Pons (tissue), 1 donor: Measurements from ENCODE around the gene HTRA2.

Experiments
- DNase-seq: peaks from one replicate; pipeline ENCODE4 v3.0.0-alpha.2; 2016; ENCODE audit warnings: low spot score

HTRA2 gene

GRCh38 chr2:74542978-74543377, 13.2 kb downstream of the HTRA2 start:
- DNase-seq, result no peak

- no peak for DNase-seq
Observed at GRCh38 chr2:74544634-74545033, 14.9 kb downstream of the HTRA2 start.

- DNase-seq, result no peak
Observed at GRCh38 chr2:74546004-74546403, 16.3 kb downstream of the HTRA2 start.

GRCh38 chr2:74548285-74548899, 18.7 kb downstream of the HTRA2 start:
- DNase-seq, result no peak

- DNase-seq, result no peak
Observed at GRCh38 chr2:74548900-74549826, 19.4 kb downstream of the HTRA2 start.

- DNase-seq, result no peak
Observed at GRCh38 chr2:74550231-74550630, 20.5 kb downstream of the HTRA2 start.

- no peak for DNase-seq
Observed at GRCh38 chr2:74551530-74551929, 21.8 kb downstream of the HTRA2 start.

GRCh38 chr2:74551942-74552913, 22.5 kb downstream of the HTRA2 start:
- no peak for DNase-seq

GRCh38 chr2:74552914-74553811, 23.4 kb downstream of the HTRA2 start:
- no peak for DNase-seq

- peak; percentile 50 for DNase-seq
Observed at GRCh38 chr2:74553892-74554819, 24.4 kb downstream of the HTRA2 start, which contains the start of the genes DOK1 and LOXL3. TSS of gene DOK1 (plus strand) at chr2:74554720. CDS start at chr2:74554755, 35 bp downstream. TSS of gene LOXL3 (minus strand) at chr2:74553942. CDS start at chr2:74552634, 1,308 bp downstream.

- DNase-seq, result no peak
Observed at GRCh38 chr2:74554820-74555531, 25.2 kb downstream of the HTRA2 start.

- peak; percentile 35 for DNase-seq
Observed at GRCh38 chr2:74555610-74556103, 25.9 kb downstream of the HTRA2 start.

GRCh38 chr2:74556159-74556558, 26.4 kb downstream of the HTRA2 start:
- no peak for DNase-seq

- no peak for DNase-seq
Observed at GRCh38 chr2:74556831-74557370, 27.2 kb downstream of the HTRA2 start.

- no peak for DNase-seq
Observed at GRCh38 chr2:74558284-74559230, 28.8 kb downstream of the HTRA2 start.

- DNase-seq, result no peak
Observed at GRCh38 chr2:74559912-74560311, 30.2 kb downstream of the HTRA2 start.

- no peak for DNase-seq
Observed at GRCh38 chr2:74560591-74560990, 30.9 kb downstream of the HTRA2 start.
